ENCODE measurements around the gene LTBP1. TPM values are rescaled to one million over a fixed set of nuclear protein-coding genes. Genes with fewer than 3 reads are reported as not detected.

Gene LTBP1
- total RNA-seq, 1 donor from 2014 or later = 3.9 TPM

DNA sequence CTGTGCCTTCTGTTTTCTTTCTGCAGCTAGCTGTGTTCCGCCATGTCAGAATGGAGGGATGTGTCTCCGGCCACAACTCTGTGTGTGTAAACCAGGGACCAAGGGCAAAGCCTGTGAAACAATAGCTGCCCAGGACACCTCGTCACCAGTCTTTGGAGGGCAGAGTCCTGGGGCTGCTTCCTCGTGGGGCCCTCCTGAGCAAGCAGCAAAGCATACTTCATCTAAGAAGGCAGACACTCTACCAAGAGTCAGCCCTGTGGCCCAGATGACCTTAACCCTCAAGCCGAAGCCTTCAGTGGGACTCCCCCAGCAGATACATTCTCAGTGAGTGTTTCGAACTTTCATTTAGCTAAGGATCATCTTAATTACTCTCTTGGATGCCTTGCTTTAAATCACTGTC is 74.1 kb downstream of the LTBP1 start:
- Mint-ChIP-seq H3K27ac (ENCODE audit: unreplicated experiment) (no peak overlapping the region), H3K27me3 (ENCODE audit: unreplicated experiment) (no peaks in the 10 kb centered on the region), H3K9me3 (ENCODE audit: unreplicated experiment) (no peaks in the 10 kb centered on the region), H3K36me3 (ENCODE audit: unreplicated experiment) (no peaks in the 10 kb centered on the region), H3K4me3 (ENCODE audit: unreplicated experiment) (no peak overlapping the region), H3K4me1 (ENCODE audit: low read depth, unreplicated experiment) (peaks cover 10% of the 10 kb centered on the region)
- DNase-seq = no peak
- TF ChIP-seq, protein P1, sequence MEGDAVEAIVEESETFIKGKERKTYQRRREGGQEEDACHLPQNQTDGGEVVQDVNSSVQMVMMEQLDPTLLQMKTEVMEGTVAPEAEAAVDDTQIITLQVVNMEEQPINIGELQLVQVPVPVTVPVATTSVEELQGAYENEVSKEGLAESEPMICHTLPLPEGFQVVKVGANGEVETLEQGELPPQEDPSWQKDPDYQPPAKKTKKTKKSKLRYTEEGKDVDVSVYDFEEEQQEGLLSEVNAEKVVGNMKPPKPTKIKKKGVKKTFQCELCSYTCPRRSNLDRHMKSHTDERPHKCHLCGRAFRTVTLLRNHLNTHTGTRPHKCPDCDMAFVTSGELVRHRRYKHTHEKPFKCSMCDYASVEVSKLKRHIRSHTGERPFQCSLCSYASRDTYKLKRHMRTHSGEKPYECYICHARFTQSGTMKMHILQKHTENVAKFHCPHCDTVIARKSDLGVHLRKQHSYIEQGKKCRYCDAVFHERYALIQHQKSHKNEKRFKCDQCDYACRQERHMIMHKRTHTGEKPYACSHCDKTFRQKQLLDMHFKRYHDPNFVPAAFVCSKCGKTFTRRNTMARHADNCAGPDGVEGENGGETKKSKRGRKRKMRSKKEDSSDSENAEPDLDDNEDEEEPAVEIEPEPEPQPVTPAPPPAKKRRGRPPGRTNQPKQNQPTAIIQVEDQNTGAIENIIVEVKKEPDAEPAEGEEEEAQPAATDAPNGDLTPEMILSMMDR (IDR thresholded peaks at IDR 0.05; ENCODE audit: partially characterized antibody, unreplicated experiment) = no peak

DNA sequence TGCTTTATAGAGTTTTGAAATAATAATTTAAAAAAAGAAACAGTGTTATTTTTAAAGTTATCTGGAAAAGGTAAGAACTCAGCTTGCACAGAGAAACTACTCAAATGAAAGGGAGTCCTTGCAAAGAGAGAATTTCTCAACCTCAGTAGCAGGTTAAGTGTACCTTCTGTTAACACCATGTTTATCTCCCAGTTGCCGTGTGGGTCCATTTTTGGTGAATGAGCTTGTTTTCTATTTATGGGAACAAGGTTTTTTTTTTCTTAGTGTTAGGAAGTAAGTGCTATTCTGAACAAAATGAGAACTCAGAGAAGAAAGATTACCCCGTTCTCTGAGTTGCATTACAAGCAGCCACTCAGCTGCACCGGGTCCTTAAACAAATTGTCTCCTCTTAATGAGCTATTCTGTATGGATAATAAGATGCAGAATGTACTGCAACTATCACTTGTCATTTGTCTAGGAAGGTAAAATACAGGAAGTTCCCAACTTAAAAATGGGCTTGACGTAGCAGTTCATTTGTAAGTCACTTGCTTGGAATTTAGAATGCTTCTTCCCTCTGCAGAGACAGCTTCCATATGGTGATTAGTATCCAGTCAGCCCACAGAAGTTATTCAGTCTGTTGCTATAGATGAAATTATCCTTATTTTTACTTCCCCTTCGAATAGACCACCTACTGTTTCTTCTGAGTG is 74.9 kb downstream of the LTBP1 start:
- H3K27me3 Mint-ChIP-seq (ENCODE audit: unreplicated experiment) = no peaks in the 10 kb centered on the region
- no peak overlapping the region for H3K27ac Mint-ChIP-seq (ENCODE audit: unreplicated experiment)
- no peaks in the 10 kb centered on the region for H3K9me3 Mint-ChIP-seq (ENCODE audit: unreplicated experiment)
- no peaks in the 10 kb centered on the region for H3K36me3 Mint-ChIP-seq (ENCODE audit: unreplicated experiment)
- H3K4me1 Mint-ChIP-seq (ENCODE audit: low read depth, unreplicated experiment) = peaks cover 10% of the 10 kb centered on the region
- no peak for DNase-seq
- H3K4me3 Mint-ChIP-seq (ENCODE audit: unreplicated experiment) = no peak overlapping the region
- TF ChIP-seq, protein P1 (IDR thresholded peaks at IDR 0.05; ENCODE audit: partially characterized antibody, unreplicated experiment) = no peak

DNA sequence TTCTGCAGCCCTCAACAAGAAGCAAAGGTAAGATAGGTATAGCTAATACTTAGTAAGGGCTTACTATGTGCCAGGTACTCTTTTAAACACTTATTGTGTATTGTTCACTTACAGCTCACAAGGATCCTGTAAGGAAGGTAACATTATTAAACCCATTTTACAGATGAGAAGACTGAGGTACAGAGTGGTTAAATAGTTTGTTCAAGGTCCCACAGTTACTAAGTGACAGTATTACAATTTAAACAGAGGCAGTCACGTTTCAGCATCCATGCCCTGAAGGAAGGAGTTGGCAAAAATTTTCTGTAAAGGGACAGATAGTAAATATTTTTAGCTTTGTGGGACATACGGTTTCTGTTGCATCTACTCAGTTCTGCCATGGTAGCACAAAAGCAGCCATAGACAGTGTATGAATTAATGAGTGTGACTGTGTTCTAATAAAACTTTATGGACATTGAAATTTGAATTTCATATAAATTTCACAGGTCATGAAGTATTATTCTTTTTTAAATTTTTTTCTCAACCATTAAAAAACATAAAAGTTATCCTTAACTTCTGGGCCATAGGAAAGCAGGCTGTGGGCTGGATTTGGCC is 75.7 kb downstream of the LTBP1 start:
- Mint-ChIP-seq H3K27me3 (ENCODE audit: unreplicated experiment) (no peaks in the 10 kb centered on the region), H3K27ac (ENCODE audit: unreplicated experiment) (no peak overlapping the region), H3K4me1 (ENCODE audit: low read depth, unreplicated experiment) (peaks cover 10% of the 10 kb centered on the region), H3K9me3 (ENCODE audit: unreplicated experiment) (no peaks in the 10 kb centered on the region), H3K36me3 (ENCODE audit: unreplicated experiment) (no peaks in the 10 kb centered on the region), H3K4me3 (ENCODE audit: unreplicated experiment) (no peak overlapping the region)
- TF ChIP-seq, protein P1 (IDR thresholded peaks at IDR 0.05; ENCODE audit: partially characterized antibody, unreplicated experiment) = no peak
- no peak for DNase-seq

DNA sequence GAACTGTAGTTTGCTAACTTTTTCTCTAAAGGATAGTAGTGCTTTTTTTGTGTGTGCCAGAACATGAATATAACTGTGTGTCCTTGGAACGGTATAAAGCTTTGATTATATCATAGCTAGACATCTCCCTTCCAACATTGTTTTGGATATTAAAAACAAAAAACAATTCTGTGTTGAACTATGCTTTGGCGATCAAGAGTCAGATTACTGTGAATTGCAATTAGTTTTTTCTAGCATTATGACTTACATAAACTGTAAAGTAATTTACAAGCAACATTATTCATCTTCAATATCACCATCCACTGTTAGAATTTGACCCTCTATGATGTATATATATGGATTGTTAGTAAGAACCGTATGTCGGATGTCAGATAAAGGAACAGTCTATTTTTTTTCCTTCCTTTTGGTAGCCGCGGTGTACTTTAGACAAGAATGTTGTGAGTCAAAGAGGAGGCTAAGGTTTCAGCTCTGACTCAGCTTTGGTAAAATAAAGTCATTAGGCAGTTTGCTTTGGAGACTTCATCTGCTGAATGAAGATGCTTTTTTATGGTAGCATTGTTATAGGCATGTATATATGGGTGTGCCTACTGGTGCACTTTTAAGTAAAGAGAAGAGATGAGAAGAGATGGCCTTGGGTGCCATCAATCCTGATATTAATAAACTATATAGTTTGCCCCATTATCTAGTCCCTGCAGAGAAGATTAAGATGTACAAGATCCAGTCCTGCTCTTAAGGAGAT is 76.4 kb downstream of the LTBP1 start:
- no peaks in the 10 kb centered on the region for H3K9me3 Mint-ChIP-seq (ENCODE audit: unreplicated experiment)
- no peak for DNase-seq
- TF ChIP-seq, protein P1 (IDR thresholded peaks at IDR 0.05; ENCODE audit: partially characterized antibody, unreplicated experiment) = no peak
- no peaks in the 10 kb centered on the region for H3K36me3 Mint-ChIP-seq (ENCODE audit: unreplicated experiment)
- peaks cover 10% of the 10 kb centered on the region for H3K4me1 Mint-ChIP-seq (ENCODE audit: low read depth, unreplicated experiment)
- H3K4me3 Mint-ChIP-seq (ENCODE audit: unreplicated experiment) = no peak overlapping the region
- no peak overlapping the region for H3K27ac Mint-ChIP-seq (ENCODE audit: unreplicated experiment)
- H3K27me3 Mint-ChIP-seq (ENCODE audit: unreplicated experiment) = peaks cover 2% of the 10 kb centered on the region

All from glutamatergic neuron (in vitro differentiated cells).